Left lung (tissue), 10 donors: ENCODE data around the gene CFAP77. TPM values are rescaled to one million over a fixed set of nuclear protein-coding genes. Genes with fewer than 3 reads are reported as not detected.

Source experiments
- ATAC-seq: fragments of 200-7000 bp; cut with Tn5 transposase; one replicate; pipeline ENCODE4 v1.9.1; 2020; ENCODE audit warnings: moderate library complexity
- DNase-seq, 4 donors: peaks; one replicate each; pipeline ENCODE4 v3.0.0-alpha.2; 2013 to 2020
- H3K27ac ChIP-seq, 2 donors: fragments of 200-600 bp; sonication (generic) in 1 of 2; one replicate each; pipeline versions ENCODE4 v1.5.0 to v1.8.0; 2020 to 2021
- H3K27me3 ChIP-seq, 2 donors: fragments of 200-600 bp; sonication (generic) in 1 of 2; one replicate each; pipeline versions ENCODE4 v1.5.0 to v1.8.0; 2020 to 2021
- H3K36me3 ChIP-seq, 2 donors: fragments of 200-600 bp; sonication (generic) in 1 of 2; one replicate each; pipeline versions ENCODE4 v1.5.0 to v1.8.0; 2020 to 2021
- H3K4me1 ChIP-seq, 2 donors: fragments of 200-600 bp; one replicate each; pipeline ENCODE4 v1.8.0; 2021
- H3K4me3 ChIP-seq, 2 donors: fragments of 200-600 bp; sonication (generic) in 1 of 2; one replicate each; pipeline versions ENCODE4 v1.5.0 to v1.8.0; 2020 to 2021; ENCODE audit warnings: mild to moderate bottlenecking in 1 of 2
- H3K9me3 ChIP-seq, 2 donors: fragments of 200-600 bp; sonication (generic) in 1 of 2; one replicate each; pipeline versions ENCODE4 v1.5.0 to v1.8.0; 2020 to 2021
- CTCF ChIP-seq, 2 donors: fragments of 200-600 bp; sonication (generic) in 1 of 2; IDR thresholded peaks; one replicate each; pipeline versions ENCODE4 v1.5.0 to v1.8.0; 2021; ENCODE audit warnings: antibody characterized with exemption in 2 of 2
- intact Hi-C, 2 donors: fragments of 100-400 bp; cut with DNase I; formaldehyde crosslinking; loops; one replicate each; pipeline versions ENCODE4 v1.11.2 to v1.14.2; 2022
- polyA plus RNA-seq, 6 donors: library from polyadenylated mRNA; unstranded; fragments of 120-200 nt; gene quantifications; one replicate each; pipeline ENCODE4 v1.2.1, GENCODE V29; 2013; ENCODE audit not compliant: insufficient read length in 6 of 6
- total RNA-seq, 2 donors: library from RNA; stranded (reverse); fragmentation: NEBNext Ultra II Directional; extraction: Animal tissue kit (Norgen Biotek cat#: 25700); gene quantifications; one replicate each; pipeline ENCODE4 v1.2.1, GENCODE V29; 2021
- donor health status: DM: no; HTN: yes; CAD: no.
- donor health status: DM: no; HTN: no; CAD: no.

CFAP77 gene
- total and polyA plus RNA-seq, 8 donors = 0.50 to 3.7 (median 2.4) TPM; not detected in 1

- Histone ChIP-seq H3K27me3 (no peaks in the 10 kb centered on the region), H3K9me3 (no peaks in the 10 kb centered on the region), H3K4me1 (no peaks in the 10 kb centered on the region), H3K36me3 (peaks cover 0 to 79% of the 10 kb centered on the region in 2 donors), H3K4me3 (no peak overlapping the region), H3K27ac (no peak overlapping the region)
- no peak for TF ChIP-seq CTCF (IDR thresholded peaks at IDR 0.05)
- ATAC-seq = no peak
- DNase-seq = no peak
- intact Hi-C loops = no loop called here
Measured at GRCh38 chr9:132605387-132605786, 195.4 kb downstream of the CFAP77 start.

- no peaks in the 10 kb centered on the region for H3K27me3 ChIP-seq
- no peak for TF ChIP-seq CTCF (IDR thresholded peaks at IDR 0.05)
- ATAC-seq (no peak), DNase-seq (no peak)
- no peaks in the 10 kb centered on the region for H3K9me3 ChIP-seq
- intact Hi-C loops = no loop called here
- no peak overlapping the region for H3K4me3 ChIP-seq
- no peaks in the 10 kb centered on the region for H3K4me1 ChIP-seq
- H3K36me3 ChIP-seq = peaks cover 0 to 79% of the 10 kb centered on the region in 2 donors
- no peak overlapping the region for H3K27ac ChIP-seq
Measured at GRCh38 chr9:132606066-132606465, 196.1 kb downstream of the CFAP77 start.

- H3K9me3 ChIP-seq = no peaks in the 10 kb centered on the region
- ATAC-seq = no peak
- no peak for DNase-seq
- intact Hi-C loops = no loop called here
- H3K27me3 ChIP-seq = no peaks in the 10 kb centered on the region
- H3K36me3 ChIP-seq = peaks cover 0 to 91% of the 10 kb centered on the region in 2 donors
- no peak for TF ChIP-seq CTCF (IDR thresholded peaks at IDR 0.05)
- no peaks in the 10 kb centered on the region for H3K4me1 ChIP-seq
- H3K27ac ChIP-seq = no peak overlapping the region
- no peak overlapping the region for H3K4me3 ChIP-seq
Measured at GRCh38 chr9:132609184-132609583, 199.2 kb downstream of the CFAP77 start.

GRCh38 chr9:132609829-132610228, 199.8 kb downstream of the CFAP77 start:
- ATAC-seq (no peak), DNase-seq (no peak)
- intact Hi-C loops = no loop called here
- Histone ChIP-seq H3K4me1 (no peaks in the 10 kb centered on the region), H3K4me3 (no peak overlapping the region), H3K36me3 (peaks cover 0 to 96% of the 10 kb centered on the region in 2 donors), H3K9me3 (no peaks in the 10 kb centered on the region), H3K27ac (no peak overlapping the region), H3K27me3 (no peaks in the 10 kb centered on the region)
- no peak for TF ChIP-seq CTCF (IDR thresholded peaks at IDR 0.05)

GRCh38 chr9:132610661-132611060, 200.7 kb downstream of the CFAP77 start:
- no peak for ATAC-seq
- H3K27ac ChIP-seq = no peak overlapping the region
- no peak for TF ChIP-seq CTCF (IDR thresholded peaks at IDR 0.05)
- H3K4me1 ChIP-seq = no peaks in the 10 kb centered on the region
- DNase-seq = no peak
- no peaks in the 10 kb centered on the region for H3K9me3 ChIP-seq
- no peak overlapping the region for H3K4me3 ChIP-seq
- intact Hi-C loops = no loop called here
- peaks cover 0 to 98% of the 10 kb centered on the region in 2 donors for H3K36me3 ChIP-seq
- H3K27me3 ChIP-seq = no peaks in the 10 kb centered on the region
